Measurements from ENCODE around the gene SCARB1.

Gene SCARB1

DNA sequence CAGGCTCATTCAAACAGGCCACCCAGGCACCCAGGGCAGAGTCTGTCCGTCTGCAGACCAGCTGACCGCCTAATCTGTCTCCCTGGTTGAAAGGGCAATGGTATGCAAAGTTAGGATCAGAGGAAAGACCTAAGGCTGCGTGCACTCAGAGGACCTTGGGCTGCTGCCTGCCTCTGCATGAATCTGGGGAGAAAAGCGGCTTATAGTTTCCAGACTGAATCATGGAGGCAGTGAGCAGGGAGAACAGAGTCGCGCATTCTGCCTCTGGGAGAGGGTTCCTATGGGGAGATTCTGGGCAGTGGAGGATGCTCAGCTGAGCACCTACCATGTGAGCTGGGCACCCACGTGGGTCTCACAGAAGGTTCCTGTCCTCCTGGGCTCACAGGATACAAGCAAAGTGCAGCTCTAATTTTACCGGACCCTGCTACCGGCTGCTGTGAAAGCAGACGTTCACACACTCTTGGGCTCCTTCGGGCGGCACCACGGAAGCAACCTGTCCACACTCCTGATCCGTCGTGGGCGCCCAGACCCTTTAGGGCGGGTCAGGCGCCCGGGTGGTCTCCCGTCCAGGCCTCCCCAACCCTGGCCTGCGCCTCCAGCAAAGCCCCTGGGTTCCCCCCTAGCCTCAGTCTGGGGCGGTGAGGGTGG is 772 bp downstream of the SCARB1 start:
- Mint-ChIP-seq H3K27me3 (ENCODE audit: low read depth) (no peaks in the 10 kb centered on the region), H3K4me3 (peak overlapping the region; percentile 70), H3K9me3 (no peaks in the 10 kb centered on the region), H3K4me1 (ENCODE audit: low read depth) (peaks cover 18% of the 10 kb centered on the region), H3K27ac (peak overlapping the region; percentile 21), H3K36me3 (ENCODE audit: low read depth) (no peaks in the 10 kb centered on the region)
- no peak for DNase-seq (ENCODE audit: low spot score)

DNA sequence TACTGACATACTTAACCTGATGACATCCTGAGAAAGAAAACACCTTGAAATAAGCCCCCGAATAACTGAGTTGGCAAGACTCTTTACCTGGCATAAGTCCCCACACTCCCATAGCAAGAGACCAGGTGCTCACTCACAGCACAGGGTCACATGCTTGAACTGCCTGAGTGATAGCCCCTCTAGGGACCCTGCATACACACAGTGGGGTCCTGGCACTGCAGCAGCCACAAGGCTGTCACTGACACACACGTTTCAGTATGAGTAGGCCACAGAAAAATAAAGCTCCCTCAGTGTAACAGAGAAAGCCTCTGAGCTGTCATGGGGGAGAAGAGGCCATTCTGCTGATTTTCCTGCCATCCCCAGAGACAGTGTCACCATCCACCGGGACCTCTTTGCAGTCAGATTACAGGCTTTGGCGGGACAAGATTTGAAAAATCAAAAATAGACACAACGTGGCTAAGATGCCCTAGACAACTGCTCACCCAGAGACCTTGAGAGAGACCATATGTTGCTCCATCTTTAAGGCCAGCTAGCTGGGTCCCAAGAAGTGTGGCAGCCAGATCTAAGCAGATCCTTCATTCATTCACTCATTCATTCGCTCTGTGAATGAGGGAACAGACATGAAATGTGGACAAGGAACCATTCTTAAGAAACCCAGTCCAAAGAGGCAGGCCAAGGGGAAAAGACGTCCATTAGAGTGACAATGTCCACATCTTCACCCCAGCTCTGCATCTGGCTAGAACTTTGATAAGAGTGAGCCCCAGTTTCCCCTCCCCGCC is 1.6 kb downstream of the SCARB1 start:
- no peaks in the 10 kb centered on the region for H3K36me3 Mint-ChIP-seq (ENCODE audit: low read depth)
- no peak overlapping the region for H3K27ac Mint-ChIP-seq
- H3K9me3 Mint-ChIP-seq = no peaks in the 10 kb centered on the region
- no peak for DNase-seq (ENCODE audit: low spot score)
- peaks cover 18% of the 10 kb centered on the region for H3K4me1 Mint-ChIP-seq (ENCODE audit: low read depth)
- no peaks in the 10 kb centered on the region for H3K27me3 Mint-ChIP-seq (ENCODE audit: low read depth)
- H3K4me3 Mint-ChIP-seq = peak overlapping the region; percentile 70

DNA sequence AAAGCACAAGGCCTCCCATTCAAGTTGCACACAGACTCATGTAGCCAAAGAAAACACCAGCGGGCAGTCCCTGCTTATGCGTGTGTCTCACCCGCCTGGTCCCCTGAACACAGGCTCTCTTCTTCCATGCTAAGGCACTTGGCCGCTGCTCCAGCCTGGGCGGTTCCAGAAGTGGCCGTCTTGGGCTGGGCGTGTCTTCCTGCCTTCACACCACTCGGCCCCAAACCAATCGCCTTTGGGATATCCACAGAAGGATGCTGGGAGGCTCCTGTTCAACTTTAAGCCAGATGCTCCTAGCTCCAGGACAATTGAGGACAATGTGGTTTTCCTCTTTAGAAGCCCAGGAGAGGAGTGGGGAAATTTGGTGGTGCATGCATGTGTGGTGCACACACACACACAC is 2.2 kb downstream of the SCARB1 start:
- H3K27me3 Mint-ChIP-seq (ENCODE audit: low read depth) = no peaks in the 10 kb centered on the region
- no peak overlapping the region for H3K27ac Mint-ChIP-seq
- H3K4me1 Mint-ChIP-seq (ENCODE audit: low read depth) = peaks cover 17% of the 10 kb centered on the region
- no peak overlapping the region for H3K4me3 Mint-ChIP-seq
- H3K9me3 Mint-ChIP-seq = no peaks in the 10 kb centered on the region
- DNase-seq (ENCODE audit: low spot score) = no peak
- no peaks in the 10 kb centered on the region for H3K36me3 Mint-ChIP-seq (ENCODE audit: low read depth)

DNA sequence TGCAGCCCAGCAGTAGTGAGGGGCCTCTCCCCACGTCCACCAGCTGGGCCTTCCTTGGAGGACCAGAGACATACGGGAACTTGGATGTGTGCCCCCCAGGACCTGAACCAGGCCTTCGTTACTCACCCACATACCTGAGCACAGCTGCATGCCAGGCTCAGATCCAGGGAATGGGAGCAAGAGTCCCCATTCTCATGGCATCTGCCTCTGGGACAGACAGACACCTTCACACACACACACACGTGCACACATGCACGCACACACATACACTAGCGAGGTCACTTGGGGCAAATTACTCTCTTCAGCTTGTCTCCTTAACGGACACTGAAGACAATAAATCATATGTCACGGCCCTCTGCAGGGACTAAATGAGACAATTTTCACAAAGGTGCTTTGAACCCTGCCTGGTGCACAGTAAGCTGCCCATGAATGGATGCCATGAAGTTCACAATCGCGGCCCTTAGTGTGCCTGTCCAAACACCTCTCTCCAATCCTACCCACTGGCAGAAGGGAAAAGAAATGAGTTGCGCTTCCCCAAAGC is 5.7 kb downstream of the SCARB1 start:
- H3K27ac Mint-ChIP-seq = no peak overlapping the region
- H3K4me1 Mint-ChIP-seq (ENCODE audit: low read depth) = peaks cover 9% of the 10 kb centered on the region
- no peak overlapping the region for H3K4me3 Mint-ChIP-seq

DNA sequence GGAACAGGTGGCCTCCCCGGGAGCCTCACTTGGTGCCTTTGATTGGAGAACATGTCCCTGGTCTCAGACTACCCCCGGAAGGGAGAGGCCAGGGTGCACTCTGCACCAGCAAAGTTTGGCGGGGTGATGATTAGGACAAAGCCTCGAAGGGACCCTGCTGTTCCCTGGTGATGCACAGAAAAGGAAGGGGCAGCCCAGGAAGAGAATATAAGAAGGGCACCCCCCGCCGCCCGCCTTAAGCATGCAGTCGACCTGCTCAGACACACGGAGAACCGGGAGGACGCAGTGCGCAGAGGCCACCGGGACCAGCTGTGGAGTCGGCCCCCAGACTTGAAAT is 6.9 kb downstream of the SCARB1 start:
- Mint-ChIP-seq H3K27ac (no peak overlapping the region), H3K36me3 (ENCODE audit: low read depth) (no peaks in the 10 kb centered on the region), H3K9me3 (no peaks in the 10 kb centered on the region), H3K4me3 (no peak overlapping the region), H3K27me3 (ENCODE audit: low read depth) (no peaks in the 10 kb centered on the region), H3K4me1 (ENCODE audit: low read depth) (peaks cover 7% of the 10 kb centered on the region)
- no peak for DNase-seq (ENCODE audit: low spot score)

More for the DNA sequence above, 5.7 kb downstream of the SCARB1 start:
- no peaks in the 10 kb centered on the region for H3K9me3 Mint-ChIP-seq
- no peak for DNase-seq (ENCODE audit: low spot score)
- H3K27me3 Mint-ChIP-seq (ENCODE audit: low read depth) = no peaks in the 10 kb centered on the region
- H3K36me3 Mint-ChIP-seq (ENCODE audit: low read depth) = no peaks in the 10 kb centered on the region

DNA sequence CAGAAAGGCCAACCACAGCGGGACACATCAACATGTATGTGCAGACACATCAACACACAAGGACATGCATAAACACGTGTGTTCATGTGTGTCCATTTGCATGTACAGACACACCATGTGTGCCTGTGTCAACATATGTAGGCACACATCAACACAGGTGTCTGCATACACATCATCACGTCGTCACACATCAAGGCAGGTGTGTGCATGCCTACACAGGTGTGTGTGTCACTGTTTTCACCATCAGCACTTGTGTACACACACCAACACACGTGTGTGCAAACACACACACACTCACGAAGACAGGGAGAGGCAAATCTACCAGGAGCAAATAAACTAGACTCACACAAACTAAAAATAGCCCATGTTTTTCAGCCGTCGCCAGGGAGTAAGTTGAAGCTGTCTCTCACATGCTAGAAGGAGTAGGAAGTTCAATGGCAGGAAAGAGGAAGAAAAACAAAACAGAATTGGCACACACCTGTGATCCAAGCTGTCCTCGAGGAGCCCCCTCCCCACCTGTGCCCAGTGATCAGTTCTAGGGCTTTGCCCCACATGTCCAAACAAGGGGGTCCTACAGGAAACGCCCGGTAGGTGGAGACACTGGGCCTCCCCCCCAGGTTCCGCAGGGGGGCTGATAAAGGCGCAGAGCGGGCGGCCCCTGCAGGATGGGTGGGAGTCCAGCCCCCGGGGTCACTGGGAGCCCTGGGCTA is 7.4 kb downstream of the SCARB1 start:
- Mint-ChIP-seq H3K27me3 (ENCODE audit: low read depth) (no peaks in the 10 kb centered on the region), H3K9me3 (no peaks in the 10 kb centered on the region)

DNA sequence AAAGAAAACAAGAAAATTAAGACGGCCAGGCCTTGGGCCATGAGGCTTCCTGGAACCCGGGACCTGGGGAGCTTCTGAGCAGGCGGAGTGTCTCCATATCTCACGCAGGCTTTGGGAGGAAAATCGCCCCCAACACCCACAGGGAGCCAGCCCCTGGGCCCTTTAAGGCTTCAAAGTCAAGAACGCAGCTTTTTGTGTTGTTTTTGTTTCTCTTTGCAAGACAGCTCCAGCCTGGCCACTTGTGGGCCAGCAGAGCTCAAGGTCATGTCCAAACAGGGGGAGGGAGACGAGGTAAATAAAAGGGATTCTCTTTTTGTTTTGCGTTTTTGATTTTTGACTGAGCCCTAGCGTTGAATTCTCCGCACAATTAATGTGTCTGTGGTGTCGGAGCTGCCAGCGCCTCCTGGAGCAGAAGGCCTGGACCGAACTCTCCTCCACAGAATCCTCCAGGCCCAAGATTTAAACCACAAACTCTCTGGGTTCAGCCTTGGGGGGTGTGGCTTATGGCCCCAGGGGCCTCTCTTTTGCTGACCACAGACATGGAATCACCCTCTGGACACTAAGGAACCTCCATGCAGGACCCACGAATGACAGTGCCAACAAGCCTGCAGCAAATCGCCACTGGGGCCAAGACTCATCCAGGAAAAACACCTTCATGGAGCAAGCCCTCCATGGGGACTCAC is 8.2 kb downstream of the SCARB1 start:
- Mint-ChIP-seq H3K27ac (no peak overlapping the region), H3K4me1 (ENCODE audit: low read depth) (peaks cover 7% of the 10 kb centered on the region), H3K36me3 (ENCODE audit: low read depth) (no peaks in the 10 kb centered on the region), H3K9me3 (no peaks in the 10 kb centered on the region), H3K27me3 (ENCODE audit: low read depth) (no peaks in the 10 kb centered on the region), H3K4me3 (no peak overlapping the region)
- no peak for DNase-seq (ENCODE audit: low spot score)

More for the DNA sequence above, 7.4 kb downstream of the SCARB1 start:
- Mint-ChIP-seq H3K36me3 (ENCODE audit: low read depth) (no peaks in the 10 kb centered on the region), H3K4me1 (ENCODE audit: low read depth) (peaks cover 7% of the 10 kb centered on the region), H3K27ac (no peak overlapping the region), H3K4me3 (no peak overlapping the region)
- no peak for DNase-seq (ENCODE audit: low spot score)

DNA sequence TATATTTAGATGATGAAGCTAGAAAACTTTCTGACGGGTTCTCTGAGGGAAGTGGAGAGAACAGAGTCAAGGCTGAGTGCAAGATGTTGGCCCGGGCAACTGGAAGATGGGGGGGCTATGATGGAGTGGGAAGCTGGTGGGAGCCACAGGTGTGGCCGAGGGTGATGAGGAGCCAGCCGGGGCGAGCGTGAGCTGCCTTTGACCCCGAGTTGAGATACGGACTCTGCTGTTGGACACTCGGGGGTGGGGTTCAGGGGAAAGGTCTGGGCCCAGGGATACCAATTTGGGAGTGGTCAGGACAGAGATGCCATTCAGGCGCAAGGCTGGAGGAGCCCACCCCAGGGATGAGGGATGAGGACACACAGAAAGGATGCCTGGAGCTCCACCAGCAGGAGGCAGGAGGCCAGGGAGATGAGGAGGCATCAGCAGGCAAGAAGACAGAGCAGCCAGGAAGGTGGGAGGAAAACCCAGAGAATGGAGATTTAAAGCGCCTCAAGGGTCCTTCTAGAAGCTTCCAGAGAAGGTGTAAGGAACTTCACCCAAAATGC is 9.0 kb downstream of the SCARB1 start:
- H3K9me3 Mint-ChIP-seq = no peaks in the 10 kb centered on the region
- no peak overlapping the region for H3K27ac Mint-ChIP-seq
- no peak overlapping the region for H3K4me3 Mint-ChIP-seq
- no peaks in the 10 kb centered on the region for H3K36me3 Mint-ChIP-seq (ENCODE audit: low read depth)
- H3K4me1 Mint-ChIP-seq (ENCODE audit: low read depth) = peaks cover 7% of the 10 kb centered on the region
- no peak for DNase-seq (ENCODE audit: low spot score)
- H3K27me3 Mint-ChIP-seq (ENCODE audit: low read depth) = no peaks in the 10 kb centered on the region

DNA sequence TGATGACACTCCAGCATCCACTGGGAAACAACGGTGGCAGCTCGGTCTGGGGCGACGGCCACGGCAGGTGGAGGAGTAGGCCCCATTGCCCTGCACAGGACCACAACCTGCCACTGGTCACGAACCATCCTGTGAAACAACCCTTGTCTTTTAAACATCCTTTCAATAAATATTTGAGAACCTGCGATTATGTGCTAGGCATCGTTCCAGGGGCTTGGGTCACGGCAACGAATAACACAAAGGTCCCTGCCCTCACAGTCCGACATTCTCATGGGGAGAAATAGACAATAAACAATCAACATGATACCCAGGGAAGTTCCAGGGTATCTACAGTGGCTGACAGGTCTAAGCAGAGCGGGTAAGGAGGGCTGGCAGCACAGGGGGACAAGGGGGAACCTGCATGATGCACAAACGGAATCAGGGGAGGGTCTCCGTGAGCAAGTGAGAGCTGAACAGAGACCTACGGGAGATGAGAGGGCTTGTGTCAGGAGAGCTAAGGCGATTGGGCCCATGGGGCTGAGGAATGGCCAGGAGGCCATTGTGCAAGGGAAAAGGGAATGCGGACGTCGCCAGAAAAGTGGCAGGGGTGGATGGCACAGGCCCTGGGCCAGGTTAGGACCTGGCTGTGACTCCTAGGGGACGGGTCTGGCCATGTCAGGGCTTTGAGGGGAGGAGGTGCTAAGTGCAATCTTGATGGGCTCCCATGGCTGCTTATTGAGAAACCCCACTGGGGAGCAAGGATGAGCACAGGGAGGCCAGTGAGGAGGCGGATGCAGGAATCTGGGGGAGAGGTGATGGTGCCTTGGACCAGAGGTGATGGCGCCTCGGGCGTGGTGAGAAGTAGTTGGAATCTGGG is 9.7 kb downstream of the SCARB1 start:
- Mint-ChIP-seq H3K27ac (no peak overlapping the region), H3K4me3 (no peak overlapping the region), H3K4me1 (ENCODE audit: low read depth) (peaks cover 7% of the 10 kb centered on the region), H3K9me3 (no peaks in the 10 kb centered on the region), H3K36me3 (ENCODE audit: low read depth) (no peaks in the 10 kb centered on the region), H3K27me3 (ENCODE audit: low read depth) (no peaks in the 10 kb centered on the region)
- DNase-seq (ENCODE audit: low spot score) = no peak

DNA sequence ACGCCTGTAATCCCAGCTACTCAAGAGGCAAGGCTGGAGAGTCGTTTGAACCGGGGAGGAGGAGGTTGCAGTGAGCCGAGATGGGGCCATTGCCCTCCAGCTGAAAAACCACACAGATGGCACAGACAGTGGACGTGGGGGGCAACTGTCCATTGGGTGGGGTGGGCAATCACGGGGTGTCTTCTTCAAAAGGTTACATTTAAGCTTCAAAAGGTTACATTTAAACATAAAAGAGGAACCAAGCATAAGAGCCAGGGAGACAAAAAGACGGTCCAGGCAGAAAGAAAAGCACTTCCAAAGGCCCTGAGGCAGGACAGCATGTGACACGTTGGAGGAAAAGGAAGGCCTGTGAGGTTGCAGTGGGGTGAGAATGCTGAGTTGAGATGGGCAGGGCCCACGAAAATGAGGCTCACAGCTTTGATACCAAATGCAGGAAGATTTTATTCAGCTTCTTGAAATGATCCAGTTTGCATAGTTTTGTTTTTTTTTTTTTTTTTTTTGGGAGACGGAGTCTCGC is 10.7 kb downstream of the SCARB1 start:
- DNase-seq (ENCODE audit: low spot score) = no peak
- Mint-ChIP-seq H3K27ac (no peak overlapping the region), H3K4me3 (no peak overlapping the region)

DNA sequence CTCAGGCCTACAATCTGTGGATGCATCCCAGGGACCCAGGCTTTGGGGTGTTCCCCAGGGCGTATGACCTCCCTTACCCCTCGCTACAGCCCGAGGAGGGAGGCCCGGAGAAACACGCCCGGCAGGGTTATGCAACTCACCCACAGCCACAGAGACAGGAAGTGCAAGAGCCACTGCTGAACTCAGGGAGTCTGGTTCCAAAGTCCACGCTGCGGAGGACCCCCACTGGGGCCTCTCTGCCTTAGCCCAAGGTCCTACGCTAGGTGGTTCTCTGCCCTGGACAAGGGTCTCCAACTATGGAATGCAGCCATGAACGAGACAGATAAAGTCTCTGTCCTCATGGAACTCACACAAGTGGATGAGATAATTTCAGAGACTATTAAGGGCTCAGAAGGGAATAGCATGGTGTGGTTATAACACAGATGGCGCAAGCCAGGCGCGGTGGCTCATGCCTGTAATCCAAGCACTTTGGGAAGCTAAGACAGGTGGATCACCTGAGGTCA is 11.3 kb downstream of the SCARB1 start:
- Mint-ChIP-seq H3K4me3 (no peak overlapping the region), H3K27ac (no peak overlapping the region), H3K36me3 (ENCODE audit: low read depth) (no peaks in the 10 kb centered on the region), H3K4me1 (ENCODE audit: low read depth) (peaks cover 7% of the 10 kb centered on the region), H3K27me3 (ENCODE audit: low read depth) (no peaks in the 10 kb centered on the region), H3K9me3 (no peaks in the 10 kb centered on the region)
- no peak for DNase-seq (ENCODE audit: low spot score)

More for the DNA sequence above, 10.7 kb downstream of the SCARB1 start:
- Mint-ChIP-seq H3K27me3 (ENCODE audit: low read depth) (no peaks in the 10 kb centered on the region), H3K36me3 (ENCODE audit: low read depth) (no peaks in the 10 kb centered on the region), H3K9me3 (no peaks in the 10 kb centered on the region), H3K4me1 (ENCODE audit: low read depth) (peaks cover 7% of the 10 kb centered on the region)

DNA sequence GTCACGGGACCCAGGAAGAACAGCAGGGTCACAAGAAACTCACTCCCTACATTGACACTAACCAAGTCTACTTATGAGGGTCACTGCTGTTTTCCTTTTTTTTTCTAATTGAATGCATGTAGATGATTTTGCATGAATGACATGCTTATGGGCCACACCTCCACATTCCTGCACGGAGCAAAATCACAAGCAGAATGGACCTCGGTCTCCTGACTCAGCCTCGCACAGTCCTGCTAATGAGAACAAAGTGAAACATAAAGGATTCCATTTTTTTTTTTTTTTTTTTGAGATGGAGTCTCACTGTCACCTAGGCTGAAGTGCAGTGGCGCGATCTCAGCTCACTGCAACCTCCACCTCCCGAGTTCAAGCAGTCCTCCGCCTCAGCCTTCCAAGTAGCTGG is 12.3 kb downstream of the SCARB1 start:
- no peaks in the 10 kb centered on the region for H3K36me3 Mint-ChIP-seq (ENCODE audit: low read depth)
- H3K9me3 Mint-ChIP-seq = no peaks in the 10 kb centered on the region
- no peak for DNase-seq (ENCODE audit: low spot score)
- H3K27ac Mint-ChIP-seq = no peak overlapping the region
- H3K4me1 Mint-ChIP-seq (ENCODE audit: low read depth) = peaks cover 7% of the 10 kb centered on the region
- no peak overlapping the region for H3K4me3 Mint-ChIP-seq
- H3K27me3 Mint-ChIP-seq (ENCODE audit: low read depth) = no peaks in the 10 kb centered on the region
